NAMALWA (cell line): ENCODE data around the gene BTBD7.

Experiments used
- DNase-seq: peaks from one replicate; pipeline ENCODE4 v3.0.0-alpha.2; 2015; ENCODE audit warnings: low spot score

Gene BTBD7

DNA sequence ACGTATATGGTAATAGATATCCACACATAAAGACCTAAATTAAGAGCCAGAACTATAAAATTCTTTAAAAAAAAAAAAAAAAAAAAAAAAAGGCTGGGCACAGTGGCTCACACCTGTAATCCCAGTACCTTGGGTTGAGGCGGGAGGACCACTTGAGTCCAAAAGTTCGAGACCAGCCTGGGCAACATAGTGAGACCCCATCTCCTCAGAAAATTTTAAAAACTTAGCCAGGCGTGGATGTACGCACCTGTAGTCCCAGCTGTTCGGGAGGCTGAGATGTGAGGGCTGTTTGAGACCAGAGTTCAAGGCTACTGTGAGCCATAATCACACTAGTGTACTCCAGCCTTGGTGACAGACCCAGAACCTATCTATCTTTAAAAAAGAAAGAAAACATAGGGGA, 4.3 kb downstream of the BTBD7 start:
- no peak for DNase-seq

DNA sequence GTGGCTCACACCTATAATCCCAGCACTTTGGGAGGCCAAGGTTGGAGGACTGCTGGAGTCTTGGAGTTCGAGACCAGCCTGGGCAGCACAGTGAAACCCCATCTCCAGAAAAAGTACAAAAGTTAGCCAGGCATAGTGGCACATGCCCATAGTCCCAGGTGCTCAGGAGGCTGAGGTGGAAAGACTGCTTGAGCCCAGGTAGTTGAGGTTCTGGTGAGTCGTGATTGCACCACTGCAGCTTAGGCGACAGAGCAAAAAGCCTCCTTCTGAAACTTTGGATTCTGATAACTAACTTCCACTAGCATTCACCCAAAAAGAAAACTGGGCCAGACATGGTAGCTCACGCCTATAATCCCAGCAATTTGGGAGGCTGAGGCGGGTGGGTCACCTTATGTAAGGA, 6.6 kb downstream of the BTBD7 start:
- DNase-seq, result no peak

DNA sequence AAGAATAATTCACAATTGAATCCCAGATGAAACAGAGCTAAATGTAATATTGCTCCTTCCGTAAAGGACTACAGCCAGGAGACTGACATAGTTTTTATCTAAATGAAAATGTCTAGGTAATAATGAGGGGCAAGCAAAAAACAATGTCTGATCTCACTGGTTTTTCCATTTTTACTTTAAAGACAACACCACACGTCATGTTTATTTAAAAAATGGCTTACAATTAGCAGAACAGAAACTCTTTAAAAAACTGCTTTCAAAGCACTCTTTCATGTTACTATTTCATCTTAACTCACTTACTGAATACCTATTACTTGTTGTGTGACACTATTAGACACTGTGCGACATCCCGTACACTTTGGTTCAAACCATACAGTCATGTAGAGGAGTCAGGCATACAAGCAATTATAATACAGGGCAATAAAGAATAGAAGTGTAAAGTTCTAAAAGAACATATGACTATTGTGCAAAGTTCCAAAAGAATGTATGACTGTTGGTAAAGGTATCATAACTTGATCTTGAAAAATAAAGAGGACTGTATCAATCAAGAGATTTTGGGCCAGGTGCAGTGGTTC, 9.1 kb downstream of the BTBD7 start:
- DNase-seq, result no peak

DNA sequence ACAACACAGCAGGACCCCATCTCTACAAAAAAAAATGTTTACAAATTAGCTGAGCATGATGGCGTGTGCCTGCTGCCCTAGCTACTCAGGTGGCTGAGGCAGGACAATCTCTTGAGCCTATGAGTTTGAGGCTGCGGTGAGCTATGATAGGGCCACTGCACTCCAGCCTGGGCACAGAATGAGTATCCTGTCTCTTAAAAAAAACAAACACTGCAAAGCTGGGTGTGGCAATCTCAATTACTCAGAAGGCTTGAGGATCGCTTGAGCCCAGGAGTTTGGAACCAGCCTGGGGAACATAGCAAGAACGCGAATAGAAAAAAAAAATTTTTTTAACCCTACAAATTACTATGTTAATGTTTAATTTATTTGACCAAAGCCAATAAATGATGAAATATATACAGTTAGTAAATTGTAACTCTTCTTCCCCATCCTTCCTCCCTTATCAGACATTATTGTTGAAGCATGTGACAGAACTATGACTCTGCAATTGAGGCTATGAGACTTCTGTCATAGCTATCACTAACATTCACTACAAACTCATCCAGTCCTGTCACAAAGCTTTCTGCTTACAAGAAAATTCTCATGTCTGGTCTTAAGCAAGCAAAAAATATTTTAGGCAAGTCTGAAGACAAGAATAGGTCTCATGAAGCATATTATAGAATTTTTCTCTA, 9.8 kb downstream of the BTBD7 start:
- no peak for DNase-seq

DNA sequence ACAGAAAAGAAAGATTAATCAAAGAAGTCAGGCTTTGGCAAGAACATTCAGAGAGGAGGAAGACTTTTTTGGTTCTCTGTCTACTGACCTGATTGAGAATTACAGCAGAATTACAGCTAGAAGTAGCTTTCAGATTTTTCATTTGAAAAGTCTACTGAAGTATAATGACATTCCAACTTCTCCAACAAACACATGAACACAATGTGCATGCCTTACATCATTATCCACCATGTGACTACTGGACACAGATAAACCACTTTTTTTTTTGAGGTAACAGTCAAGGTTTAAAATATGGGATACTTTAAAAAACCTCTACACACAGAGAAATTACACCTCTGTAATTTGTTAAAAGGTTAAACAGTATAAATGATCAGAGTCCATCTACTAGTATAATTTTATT, 12.3 kb downstream of the BTBD7 start:
- DNase-seq, result no peak

DNA sequence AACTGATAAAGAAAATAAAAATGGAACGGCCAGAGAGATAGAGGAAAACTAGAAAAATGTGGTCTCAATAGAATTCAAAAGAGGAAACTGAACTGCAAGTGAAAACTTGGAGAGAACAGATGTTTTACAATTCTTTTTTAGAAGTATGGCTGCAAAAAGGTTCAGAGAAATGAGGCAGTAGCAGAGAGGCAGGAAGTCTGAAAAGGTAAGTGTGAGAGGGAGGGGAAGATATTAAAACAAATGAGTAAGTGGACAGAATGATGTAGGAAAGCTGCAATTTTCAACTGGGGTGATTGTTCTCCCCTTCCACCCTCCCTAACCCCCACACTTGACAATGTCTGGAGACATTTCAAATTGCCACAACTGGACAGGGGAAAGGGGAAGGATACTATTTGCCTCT, 12.9 kb downstream of the BTBD7 start:
- no peak for DNase-seq

DNA sequence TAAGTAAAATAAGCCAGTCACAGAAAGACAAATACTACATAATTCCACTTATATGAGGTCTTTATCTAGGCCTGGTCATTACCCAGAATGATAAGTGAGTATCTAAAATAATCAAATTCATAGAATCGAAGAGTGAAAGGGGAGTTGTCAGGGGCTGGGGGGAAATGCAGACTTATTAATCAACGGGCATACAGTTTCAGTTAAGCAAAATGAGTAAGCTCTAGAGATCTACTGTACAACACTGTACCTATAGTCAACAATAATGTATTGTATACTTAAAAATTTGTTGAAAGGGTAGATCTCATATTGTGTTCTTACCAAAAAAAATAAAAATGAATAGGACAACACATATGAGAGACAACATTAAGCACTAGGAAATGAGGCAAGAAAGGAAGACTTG, 13.3 kb downstream of the BTBD7 start:
- DNase-seq, result no peak

DNA sequence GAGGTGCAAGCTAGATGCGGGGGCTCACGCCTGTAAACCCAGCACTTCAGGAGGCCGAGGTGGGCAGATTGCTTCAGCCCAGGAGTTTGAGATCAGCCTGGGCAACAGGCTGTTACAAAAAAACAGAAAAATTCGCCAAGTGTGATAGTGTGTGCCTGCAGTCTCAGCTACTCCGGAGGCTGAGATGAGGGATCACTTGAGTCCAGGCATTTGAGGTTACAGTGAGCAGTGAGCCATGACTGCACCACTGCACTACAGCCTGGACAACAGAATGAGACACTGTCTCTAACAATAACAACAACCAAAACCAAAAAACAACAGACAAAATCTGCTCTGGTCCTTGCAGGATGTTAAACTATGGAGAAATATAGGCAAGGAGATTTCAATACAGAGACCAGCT, 13.9 kb downstream of the BTBD7 start:
- no peak for DNase-seq

DNA sequence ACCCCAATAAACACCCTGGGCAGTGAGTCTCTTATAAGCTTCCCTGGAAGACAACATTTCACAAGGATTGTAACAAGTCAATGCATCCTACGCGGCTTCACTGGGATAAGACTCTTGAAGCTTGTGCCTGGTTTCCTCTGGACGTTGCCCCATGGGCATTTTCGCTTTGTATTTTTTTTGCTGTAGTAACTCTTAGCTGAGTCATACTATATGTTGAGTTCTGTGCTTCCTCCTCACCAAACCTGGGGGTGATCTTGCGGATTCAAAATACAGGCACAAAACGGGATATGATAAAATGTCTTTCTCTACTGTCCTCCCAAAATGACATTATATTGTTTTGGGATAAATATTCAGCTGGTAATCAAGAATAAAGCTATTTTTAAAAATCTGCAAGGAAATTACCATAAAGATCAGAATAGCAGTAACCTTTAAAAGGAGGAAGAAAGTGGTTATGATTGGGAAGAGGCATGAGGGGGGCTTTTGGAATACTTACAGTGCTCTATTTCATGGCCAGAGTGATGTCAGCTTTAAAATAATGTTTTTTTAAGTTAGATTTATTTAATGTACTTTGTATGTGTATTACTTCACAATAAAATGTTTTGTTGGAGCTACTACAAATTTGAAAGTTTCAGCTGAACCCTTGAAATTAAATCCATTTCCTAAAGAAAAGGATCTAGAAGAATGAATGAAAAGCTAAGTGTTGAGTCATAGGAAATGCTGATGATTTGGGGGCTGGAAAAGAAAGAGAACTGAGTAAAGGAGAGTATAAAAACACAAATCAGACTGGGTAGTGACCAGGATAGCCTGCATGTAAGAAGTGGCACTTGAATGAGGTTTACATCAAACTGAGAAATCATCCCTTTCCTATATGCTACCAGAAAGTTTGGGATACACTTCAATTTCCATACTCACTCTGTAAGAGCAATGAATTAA, 14.7 kb downstream of the BTBD7 start:
- DNase-seq, result no peak

DNA sequence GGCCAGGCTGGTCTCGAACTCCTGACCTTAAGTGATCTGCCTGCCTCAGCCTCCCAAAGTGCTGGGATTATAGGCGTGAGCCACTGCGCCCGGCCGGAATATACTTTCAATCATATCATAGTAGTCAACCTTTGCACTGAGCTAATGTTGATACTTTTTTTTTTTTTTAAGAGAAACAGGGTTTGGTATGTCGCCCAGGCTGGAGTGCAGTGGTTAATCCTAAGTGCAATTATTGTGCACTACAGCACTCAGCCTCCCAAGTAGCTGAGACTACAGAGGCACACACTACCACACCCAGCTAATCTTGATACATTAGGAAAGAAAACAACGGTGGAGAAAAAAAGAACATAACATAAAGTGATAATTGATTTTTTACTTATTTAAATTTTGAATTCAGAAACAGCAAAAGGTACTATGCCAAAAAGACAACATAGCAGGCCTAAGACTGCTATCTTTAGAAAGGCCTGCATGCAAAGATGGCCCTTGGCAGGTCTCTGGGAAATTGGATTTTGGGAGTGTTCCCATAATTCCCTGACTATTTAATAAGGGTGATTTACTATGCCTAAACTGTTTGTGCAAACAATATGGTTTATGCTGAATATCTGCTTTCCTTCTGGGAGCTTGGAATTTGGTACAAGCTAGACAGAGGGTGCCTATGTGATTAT, 15.5 kb downstream of the BTBD7 start:
- no peak for DNase-seq

DNA sequence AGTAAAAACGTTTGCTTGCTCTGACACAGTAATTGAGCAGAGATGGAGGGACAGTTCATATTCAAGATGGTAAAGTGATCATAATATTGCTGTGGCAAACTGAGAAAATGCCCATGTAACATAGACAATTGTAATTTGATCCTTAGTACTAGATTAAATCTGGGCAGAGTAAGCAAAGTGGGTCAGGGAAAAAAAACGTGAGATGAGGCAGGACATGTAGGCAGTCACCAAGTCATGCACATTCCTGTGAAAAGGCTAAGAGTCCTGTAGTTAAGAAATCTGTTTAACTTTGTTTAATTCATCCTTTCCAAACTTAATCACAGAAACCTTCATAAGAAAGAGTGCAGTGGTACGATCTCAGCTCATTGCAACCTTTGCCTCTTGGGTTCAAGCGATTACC, 16.1 kb downstream of the BTBD7 start:
- no peak for DNase-seq

DNA sequence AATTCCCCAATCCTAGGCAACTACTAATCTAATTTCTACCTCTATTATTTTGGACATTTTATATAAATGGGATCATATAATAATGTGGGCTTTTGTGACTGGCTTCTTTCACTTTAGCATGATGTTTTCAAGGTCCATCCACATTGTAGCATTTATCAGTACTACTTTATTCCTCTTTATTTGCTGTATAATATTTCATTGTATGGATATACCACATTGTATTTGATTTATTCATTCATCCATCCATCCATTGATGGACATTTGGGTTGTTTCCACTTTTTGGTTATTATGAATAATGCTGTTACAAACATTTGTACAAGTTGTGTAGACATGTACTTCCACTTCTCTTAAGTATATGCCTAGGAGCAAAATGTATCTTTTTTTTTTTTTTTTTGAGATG, 17.3 kb downstream of the BTBD7 start:
- DNase-seq, result no peak

DNA sequence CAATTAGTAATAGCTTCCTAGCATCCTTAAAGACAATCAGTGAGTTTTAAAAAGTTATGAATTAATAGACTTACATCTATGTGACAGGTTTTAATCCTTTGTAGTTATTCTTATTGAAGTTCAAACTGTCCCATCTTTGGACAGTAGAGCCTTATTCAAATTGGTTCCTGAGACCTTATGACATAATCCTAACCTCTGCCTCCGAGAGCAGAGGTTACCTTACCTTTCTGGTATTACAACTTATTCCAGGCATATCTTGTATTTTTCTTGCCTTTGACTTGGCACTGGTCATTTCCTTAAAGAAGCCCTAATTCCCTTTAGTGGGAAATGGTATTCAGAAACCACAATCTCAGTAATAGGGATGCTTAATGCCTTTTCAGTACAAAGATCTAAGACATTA, 21.8 kb downstream of the BTBD7 start:
- DNase-seq, result no peak

DNA sequence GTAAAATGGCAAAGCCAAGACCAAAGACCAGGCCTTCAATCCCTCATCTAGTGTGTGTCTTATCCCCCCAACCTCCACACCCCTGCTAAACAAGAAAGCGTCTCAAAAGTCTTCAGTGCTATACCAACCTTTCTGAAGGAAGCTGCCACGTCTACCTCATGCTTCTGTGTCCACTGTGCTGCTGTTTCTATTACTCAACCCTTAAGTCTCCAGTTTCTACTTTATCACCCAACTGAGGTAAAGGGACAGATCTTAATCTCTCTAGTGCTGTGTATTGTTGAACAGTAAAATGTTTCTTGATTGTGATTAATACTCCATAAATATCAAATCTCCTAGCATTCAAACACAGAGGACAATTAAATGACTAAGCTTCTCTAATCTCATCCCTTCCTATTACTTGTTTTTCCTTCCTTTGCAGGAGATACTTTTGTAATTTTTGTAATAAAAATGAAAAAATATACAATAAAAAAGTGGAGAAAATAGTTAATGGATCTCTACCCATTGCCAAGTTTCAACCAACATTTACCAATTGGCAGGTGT, 23.3 kb downstream of the BTBD7 start:
- DNase-seq, result no peak

DNA sequence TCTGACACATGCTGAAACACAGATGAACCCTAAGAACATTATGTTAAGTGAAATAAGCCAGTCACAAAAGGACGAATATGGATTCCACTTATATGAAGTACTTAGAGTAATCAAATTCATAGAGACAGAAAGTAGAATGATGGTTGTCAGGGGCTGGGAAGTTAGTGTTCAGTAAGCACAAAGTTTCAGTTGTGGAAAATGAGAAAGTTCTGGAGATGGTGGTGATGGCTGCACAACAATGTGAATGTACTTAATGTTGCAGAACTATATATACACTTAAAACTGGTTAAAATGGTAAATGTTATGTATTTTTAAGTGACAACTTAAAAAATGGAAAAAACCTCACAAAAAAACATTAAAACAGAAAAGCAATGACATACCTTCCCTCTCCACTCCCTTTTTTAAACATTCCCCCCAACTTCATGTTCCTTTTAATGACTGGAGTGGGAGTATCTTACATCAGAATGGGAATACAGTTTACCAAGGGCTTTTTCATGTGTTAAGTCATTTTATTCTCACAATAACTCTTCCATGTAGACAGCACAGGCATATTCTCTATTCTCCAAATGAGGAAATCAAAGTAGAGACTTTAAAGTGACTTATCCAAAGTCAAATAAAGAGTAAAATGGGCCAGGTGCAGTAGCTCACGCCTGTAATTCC, 24.0 kb downstream of the BTBD7 start:
- DNase-seq, result no peak

DNA sequence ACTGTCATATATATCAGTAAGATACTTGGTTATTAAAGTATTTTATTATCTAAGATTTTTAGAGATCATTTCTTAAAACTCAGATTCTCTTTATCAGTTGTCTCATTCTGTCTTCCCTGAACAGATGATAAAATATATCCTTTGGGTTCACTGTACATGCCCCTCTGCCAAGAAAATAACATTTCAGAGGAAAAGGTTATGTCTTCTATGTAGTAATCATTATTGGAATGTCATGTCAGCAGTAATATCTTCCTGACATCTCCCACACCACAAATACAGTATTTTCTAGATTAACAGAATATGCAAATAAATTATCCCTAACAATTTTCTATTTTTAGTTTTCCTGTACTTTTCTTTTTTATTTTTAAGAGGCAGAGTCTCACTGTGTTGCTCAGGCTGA, 26.0 kb downstream of the BTBD7 start:
- DNase-seq, result no peak

DNA sequence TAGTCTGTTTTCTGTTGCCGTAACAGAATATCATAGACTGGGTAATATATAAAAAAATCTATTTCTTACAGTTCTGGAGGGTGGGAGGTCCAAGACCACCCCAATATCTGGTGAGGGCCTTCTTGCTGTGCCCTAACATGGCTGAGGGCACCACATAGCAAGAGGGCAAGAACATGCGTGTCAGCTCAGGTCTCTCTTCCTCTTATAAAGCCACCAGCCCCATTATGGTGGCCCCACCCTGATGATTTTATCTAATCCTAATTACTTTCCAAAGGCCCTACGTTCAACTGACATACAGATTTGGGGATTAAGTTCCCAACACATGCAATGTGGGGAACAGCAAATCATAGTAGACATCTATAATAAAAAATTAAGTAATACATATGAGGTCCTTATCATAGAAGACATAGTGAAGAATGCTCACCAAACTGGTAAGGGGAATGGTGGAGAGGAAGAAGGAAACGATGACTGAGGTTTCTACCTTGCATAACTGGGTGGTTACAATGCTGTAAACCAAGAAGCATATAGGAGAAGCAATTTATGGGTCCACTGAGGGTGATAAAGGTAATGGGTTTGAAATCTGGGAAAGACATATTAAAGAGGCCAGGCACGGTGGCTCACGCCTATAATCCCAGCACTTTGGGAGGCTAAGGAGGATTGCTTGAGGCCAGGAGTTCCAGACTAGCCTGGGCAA, 27.0 kb downstream of the BTBD7 start:
- no peak for DNase-seq

DNA sequence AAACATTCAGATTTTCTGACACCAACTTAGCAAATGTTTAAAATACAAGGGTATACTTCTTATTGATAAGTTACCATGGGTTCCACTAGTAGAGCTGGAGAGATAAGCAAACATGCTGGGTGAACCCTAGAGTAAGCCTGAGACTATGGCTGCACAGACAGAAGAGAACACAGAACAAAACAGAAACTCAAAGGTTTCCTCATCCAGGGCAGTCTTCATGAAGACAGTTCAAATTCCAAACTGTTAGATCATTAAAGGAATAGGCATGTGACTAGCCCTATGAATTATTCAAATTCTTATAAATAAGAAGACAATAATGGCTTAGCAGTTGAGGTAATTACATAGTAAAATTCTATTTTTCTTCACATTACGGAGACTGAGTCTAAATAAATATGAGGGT, 28.1 kb downstream of the BTBD7 start:
- no peak for DNase-seq

DNA sequence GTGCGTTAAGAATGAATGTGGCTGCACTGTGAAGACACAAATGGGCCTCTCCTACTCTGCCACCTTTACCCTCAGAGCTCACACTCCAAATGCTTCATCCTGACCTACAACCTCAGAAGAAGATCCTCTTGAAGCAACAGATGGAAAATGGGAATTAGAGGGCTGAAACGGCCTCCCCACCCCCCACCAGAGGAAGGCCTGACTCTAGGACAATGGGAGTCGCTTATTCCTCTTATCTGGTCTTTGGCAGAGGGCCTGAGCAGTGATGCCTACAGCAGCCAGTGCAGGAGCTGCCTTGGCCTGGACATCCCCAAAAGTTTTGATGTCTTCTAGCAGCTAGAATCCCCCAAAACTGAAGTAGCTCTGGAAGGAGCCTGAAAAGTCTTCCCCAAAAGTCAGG, 29.2 kb downstream of the BTBD7 start:
- no peak for DNase-seq

DNA sequence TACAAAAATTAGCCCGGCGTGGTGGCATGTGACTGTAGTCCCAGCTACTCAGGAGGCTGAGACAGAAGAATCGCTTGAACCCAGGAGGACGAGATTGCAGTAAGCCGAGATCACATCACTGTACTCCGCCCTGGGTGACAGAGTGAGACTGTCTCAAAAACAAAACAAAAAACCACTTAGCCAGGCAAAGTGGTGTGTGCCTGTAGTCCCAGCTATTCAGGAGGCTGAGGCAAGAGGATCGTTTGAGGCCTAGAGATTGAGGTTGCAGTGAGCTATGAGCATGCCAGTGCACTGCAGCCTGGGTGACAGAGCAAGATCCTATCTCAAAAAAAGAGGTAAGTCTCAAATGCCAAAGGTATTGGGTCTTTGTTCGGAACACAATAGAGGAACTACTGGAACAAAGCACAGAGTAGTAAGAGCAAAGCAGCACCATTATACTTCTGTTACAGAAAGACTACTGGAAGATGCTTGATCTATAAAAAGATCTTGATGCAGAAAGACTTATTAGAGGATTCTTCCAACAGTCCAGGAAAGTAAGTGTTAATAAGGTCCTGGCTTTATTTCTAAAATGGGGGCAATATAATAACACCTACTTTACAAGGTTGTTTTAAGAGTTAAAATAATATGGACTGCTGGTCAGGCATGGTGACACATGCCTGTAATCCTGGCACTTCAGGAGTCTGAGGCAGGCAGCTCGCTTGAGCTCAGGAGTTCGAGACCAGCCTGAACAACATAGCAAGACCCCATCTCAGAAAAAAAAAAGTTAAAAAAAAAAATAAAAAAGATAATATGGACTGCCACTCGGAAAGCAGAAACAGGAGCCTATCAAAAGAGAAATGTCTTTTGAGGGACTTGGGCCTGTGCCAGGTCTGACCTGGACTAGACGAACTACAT, 29.9 kb downstream of the BTBD7 start:
- no peak for DNase-seq
